HG02973 (cell line): ENCODE results near the gene RBMS1.

Experiments used
- ATAC-seq: cut with Tn5 transposase; IDR thresholded peaks from one replicate; pipeline ENCODE4 v1.9.1; 2021; ENCODE audit warnings: moderate library complexity; ENCODE audit not compliant: unreplicated experiment

RBMS1 gene

GRCh38 chr2:160338901-160339685 is 154.5 kb downstream of the RBMS1 start:
- ATAC-seq, result no peak

GRCh38 chr2:160337728-160338127 is 155.9 kb downstream of the RBMS1 start:
- ATAC-seq, result no peak

GRCh38 chr2:160336635-160337034 is 157.0 kb downstream of the RBMS1 start:
- ATAC-seq, result no peak

- ATAC-seq, result no peak
Measured at GRCh38 chr2:160336105-160336504, 157.5 kb downstream of the RBMS1 start.

- no peak for ATAC-seq
Measured at GRCh38 chr2:160335441-160335840, 158.2 kb downstream of the RBMS1 start.

- no peak for ATAC-seq
Measured at GRCh38 chr2:160334028-160334741, 159.4 kb downstream of the RBMS1 start.

GRCh38 chr2:160333324-160334027 is 160.1 kb downstream of the RBMS1 start:
- ATAC-seq, result no peak

- ATAC-seq, result no peak
Measured at GRCh38 chr2:160332318-160332717, 161.3 kb downstream of the RBMS1 start.

GRCh38 chr2:160331258-160332025 is 162.2 kb downstream of the RBMS1 start:
- no peak for ATAC-seq

GRCh38 chr2:160328811-160329527 is 164.6 kb downstream of the RBMS1 start:
- no peak for ATAC-seq

GRCh38 chr2:160326786-160327185 is 166.8 kb downstream of the RBMS1 start:
- ATAC-seq, result no peak

- ATAC-seq, result no peak
Measured at GRCh38 chr2:160325418-160325817, 168.2 kb downstream of the RBMS1 start.

GRCh38 chr2:160324917-160325316 is 168.7 kb downstream of the RBMS1 start:
- no peak for ATAC-seq

- no peak for ATAC-seq
Measured at GRCh38 chr2:160324161-160324800, 169.3 kb downstream of the RBMS1 start.

GRCh38 chr2:160322320-160322719 is 171.3 kb downstream of the RBMS1 start:
- no peak for ATAC-seq

- ATAC-seq, result no peak
Measured at GRCh38 chr2:160321006-160321405, 172.6 kb downstream of the RBMS1 start.

GRCh38 chr2:160319700-160320099 is 173.9 kb downstream of the RBMS1 start:
- no peak for ATAC-seq

- ATAC-seq, result no peak
Measured at GRCh38 chr2:160318218-160318617, 175.4 kb downstream of the RBMS1 start.

GRCh38 chr2:160317181-160318099 is 176.2 kb downstream of the RBMS1 start:
- no peak for ATAC-seq
